ENCODE results near the gene LRPAP1.
"Not testable (repeated sequence)": the region's sequence is repeated elsewhere in the genome, so short reads cannot be mapped to it uniquely, and the experiment has no call there.

Gene LRPAP1

GRCh38 chr4:3574346-3574745, 42.1 kb upstream of the LRPAP1 start:
- H3K4me3 ChIP-seq (ENCODE audit: low read length); DNase-seq (ENCODE audit: low read depth, low spot score); H3K9me3 ChIP-seq (ENCODE audit: control insufficient read depth, insufficient read depth, low read length); H3K4me1 ChIP-seq (ENCODE audit: control insufficient read depth, insufficient read depth, low read length); H3K27ac ChIP-seq (ENCODE audit: low read length); H3K36me3 ChIP-seq (ENCODE audit: control insufficient read depth, insufficient read depth, low read length); H3K27me3 ChIP-seq (ENCODE audit: control insufficient read depth, insufficient read depth, low read length): not testable (repeated sequence)
- no CpG with 5 or more reads among the region's 20 CpGs for WGBS (ENCODE audit: insufficient coverage, insufficient read length)

GRCh38 chr4:3573131-3573530, 40.9 kb upstream of the LRPAP1 start:
- Histone ChIP-seq H3K27ac (ENCODE audit: low read length) (no peak overlapping the region), H3K9me3 (ENCODE audit: control insufficient read depth, insufficient read depth, low read length) (no peaks in the 10 kb centered on the region), H3K4me3 (ENCODE audit: low read length) (no peak overlapping the region), H3K4me1 (ENCODE audit: control insufficient read depth, insufficient read depth, low read length) (no peaks in the 10 kb centered on the region), H3K36me3 (ENCODE audit: control insufficient read depth, insufficient read depth, low read length) (no peaks in the 10 kb centered on the region), H3K27me3 (ENCODE audit: control insufficient read depth, insufficient read depth, low read length) (no peaks in the 10 kb centered on the region)
- WGBS (ENCODE audit: insufficient coverage, insufficient read length) = no CpG with 5 or more reads among the region's 12 CpGs
- no peak for DNase-seq (ENCODE audit: low read depth, low spot score)

- Histone ChIP-seq H3K9me3 (ENCODE audit: control insufficient read depth, insufficient read depth, low read length) (no peaks in the 10 kb centered on the region), H3K36me3 (ENCODE audit: control insufficient read depth, insufficient read depth, low read length) (no peaks in the 10 kb centered on the region), H3K4me3 (ENCODE audit: low read length) (no peak overlapping the region), H3K27ac (ENCODE audit: low read length) (no peak overlapping the region), H3K27me3 (ENCODE audit: control insufficient read depth, insufficient read depth, low read length) (no peaks in the 10 kb centered on the region), H3K4me1 (ENCODE audit: control insufficient read depth, insufficient read depth, low read length) (no peaks in the 10 kb centered on the region)
- no CpG with 5 or more reads among the region's 13 CpGs for WGBS (ENCODE audit: insufficient coverage, insufficient read length)
- DNase-seq (ENCODE audit: low read depth, low spot score) = no peak
Observed at GRCh38 chr4:3572363-3572762, 40.1 kb upstream of the LRPAP1 start.

- H3K9me3 ChIP-seq (ENCODE audit: control insufficient read depth, insufficient read depth, low read length) = no peaks in the 10 kb centered on the region
- H3K4me1 ChIP-seq (ENCODE audit: control insufficient read depth, insufficient read depth, low read length) = no peaks in the 10 kb centered on the region
- DNase-seq (ENCODE audit: low read depth, low spot score) = no peak
- H3K27ac ChIP-seq (ENCODE audit: low read length) = no peak overlapping the region
- H3K4me3 ChIP-seq (ENCODE audit: low read length) = no peak overlapping the region
- H3K27me3 ChIP-seq (ENCODE audit: control insufficient read depth, insufficient read depth, low read length) = no peaks in the 10 kb centered on the region
- WGBS (ENCODE audit: insufficient coverage, insufficient read length) = no CpG with 5 or more reads among the region's 11 CpGs
- no peaks in the 10 kb centered on the region for H3K36me3 ChIP-seq (ENCODE audit: control insufficient read depth, insufficient read depth, low read length)
Observed at GRCh38 chr4:3571921-3572320, 39.7 kb upstream of the LRPAP1 start.

- not testable (repeated sequence) for DNase-seq (ENCODE audit: low read depth, low spot score); H3K27me3 ChIP-seq (ENCODE audit: control insufficient read depth, insufficient read depth, low read length); H3K4me3 ChIP-seq (ENCODE audit: low read length); H3K36me3 ChIP-seq (ENCODE audit: control insufficient read depth, insufficient read depth, low read length); H3K9me3 ChIP-seq (ENCODE audit: control insufficient read depth, insufficient read depth, low read length); H3K27ac ChIP-seq (ENCODE audit: low read length); H3K4me1 ChIP-seq (ENCODE audit: control insufficient read depth, insufficient read depth, low read length)
- no CpG with 5 or more reads among the region's 15 CpGs for WGBS (ENCODE audit: insufficient coverage, insufficient read length)
Observed at GRCh38 chr4:3570923-3571322, 38.7 kb upstream of the LRPAP1 start.

- not testable (repeated sequence) for H3K27ac ChIP-seq (ENCODE audit: low read length); H3K4me3 ChIP-seq (ENCODE audit: low read length); DNase-seq (ENCODE audit: low read depth, low spot score); H3K36me3 ChIP-seq (ENCODE audit: control insufficient read depth, insufficient read depth, low read length); H3K9me3 ChIP-seq (ENCODE audit: control insufficient read depth, insufficient read depth, low read length); H3K4me1 ChIP-seq (ENCODE audit: control insufficient read depth, insufficient read depth, low read length); H3K27me3 ChIP-seq (ENCODE audit: control insufficient read depth, insufficient read depth, low read length)
- WGBS (ENCODE audit: insufficient coverage, insufficient read length) = no CpG with 5 or more reads among the region's 15 CpGs
Observed at GRCh38 chr4:3569611-3570010, 37.4 kb upstream of the LRPAP1 start.

- not testable (repeated sequence) for H3K4me3 ChIP-seq (ENCODE audit: low read length); DNase-seq (ENCODE audit: low read depth, low spot score); H3K4me1 ChIP-seq (ENCODE audit: control insufficient read depth, insufficient read depth, low read length); H3K27ac ChIP-seq (ENCODE audit: low read length); H3K9me3 ChIP-seq (ENCODE audit: control insufficient read depth, insufficient read depth, low read length); H3K36me3 ChIP-seq (ENCODE audit: control insufficient read depth, insufficient read depth, low read length); H3K27me3 ChIP-seq (ENCODE audit: control insufficient read depth, insufficient read depth, low read length)
- WGBS (ENCODE audit: insufficient coverage, insufficient read length) = no CpG with 5 or more reads among the region's 14 CpGs
Observed at GRCh38 chr4:3566701-3567100, 34.5 kb upstream of the LRPAP1 start.

- H3K27me3 ChIP-seq (ENCODE audit: control insufficient read depth, insufficient read depth, low read length); H3K9me3 ChIP-seq (ENCODE audit: control insufficient read depth, insufficient read depth, low read length); H3K4me1 ChIP-seq (ENCODE audit: control insufficient read depth, insufficient read depth, low read length); H3K36me3 ChIP-seq (ENCODE audit: control insufficient read depth, insufficient read depth, low read length); DNase-seq (ENCODE audit: low read depth, low spot score); H3K4me3 ChIP-seq (ENCODE audit: low read length); H3K27ac ChIP-seq (ENCODE audit: low read length): not testable (repeated sequence)
- WGBS (ENCODE audit: insufficient coverage, insufficient read length) = no CpG with 5 or more reads among the region's 12 CpGs
Observed at GRCh38 chr4:3566301-3566700, 34.1 kb upstream of the LRPAP1 start.

- WGBS (ENCODE audit: insufficient coverage, insufficient read length) = no CpG with 5 or more reads among the region's 31 CpGs
- DNase-seq (ENCODE audit: low read depth, low spot score) = not testable (repeated sequence)
Observed at GRCh38 chr4:3564948-3565347, 32.7 kb upstream of the LRPAP1 start.

GRCh38 chr4:3563403-3563802, 31.2 kb upstream of the LRPAP1 start:
- Histone ChIP-seq H3K36me3 (ENCODE audit: control insufficient read depth, insufficient read depth, low read length) (no peaks in the 10 kb centered on the region), H3K9me3 (ENCODE audit: control insufficient read depth, insufficient read depth, low read length) (no peaks in the 10 kb centered on the region), H3K27me3 (ENCODE audit: control insufficient read depth, insufficient read depth, low read length) (no peaks in the 10 kb centered on the region), H3K27ac (ENCODE audit: low read length) (no peak overlapping the region), H3K4me3 (ENCODE audit: low read length) (no peak overlapping the region), H3K4me1 (ENCODE audit: control insufficient read depth, insufficient read depth, low read length) (no peaks in the 10 kb centered on the region)
- WGBS (ENCODE audit: insufficient coverage, insufficient read length) = no CpG with 5 or more reads among the region's 24 CpGs
- no peak for DNase-seq (ENCODE audit: low read depth, low spot score)

More at GRCh38 chr4:3564948-3565347, 32.7 kb upstream of the LRPAP1 start:
- H3K27ac ChIP-seq (ENCODE audit: low read length); H3K4me1 ChIP-seq (ENCODE audit: control insufficient read depth, insufficient read depth, low read length); H3K27me3 ChIP-seq (ENCODE audit: control insufficient read depth, insufficient read depth, low read length); H3K9me3 ChIP-seq (ENCODE audit: control insufficient read depth, insufficient read depth, low read length); H3K4me3 ChIP-seq (ENCODE audit: low read length); H3K36me3 ChIP-seq (ENCODE audit: control insufficient read depth, insufficient read depth, low read length): not testable (repeated sequence)

- no CpG with 5 or more reads among the region's 8 CpGs for WGBS (ENCODE audit: insufficient coverage, insufficient read length)
- not testable (repeated sequence) for DNase-seq (ENCODE audit: low read depth, low spot score); H3K9me3 ChIP-seq (ENCODE audit: control insufficient read depth, insufficient read depth, low read length); H3K27me3 ChIP-seq (ENCODE audit: control insufficient read depth, insufficient read depth, low read length); H3K27ac ChIP-seq (ENCODE audit: low read length); H3K4me1 ChIP-seq (ENCODE audit: control insufficient read depth, insufficient read depth, low read length); H3K36me3 ChIP-seq (ENCODE audit: control insufficient read depth, insufficient read depth, low read length); H3K4me3 ChIP-seq (ENCODE audit: low read length)
Observed at GRCh38 chr4:3562127-3562526, 29.9 kb upstream of the LRPAP1 start.
